CD4-positive, alpha-beta memory T cell (primary cell): ENCODE measurements around the gene RASA3. TPM values are rescaled to one million over a fixed set of nuclear protein-coding genes. Genes with fewer than 3 reads are reported as not detected.
A peak's percentile ranks its signal among the peaks of the same experiment; 100 is the strongest.
"Not testable (repeated sequence)": the region's sequence is repeated elsewhere in the genome, so short reads cannot be mapped to it uniquely, and the experiment has no call there.

ENCODE experiments used
- CTCF ChIA-PET: fragments of 350-600 bp; sonication (Branson Sonifier 250); formaldehyde crosslinking; loops from one replicate; lab custom pipeline; 2021; ENCODE audit warnings: inconsistent platforms; ENCODE audit not compliant: partially characterized antibody; lab: Charles Lee
- POLR2A ChIA-PET: fragments of 350-600 bp; sonication (Branson Sonifier 250); formaldehyde crosslinking; loops from one replicate; lab custom pipeline; 2021; ENCODE audit not compliant: partially characterized antibody; lab: Charles Lee
- DNase-seq, 5 donors: peaks; one replicate each; pipeline versions ENCODE4 v3.0.0 to v3.0.0-alpha.2; 2020 to 2022; ENCODE audit warnings: mixed read lengths in 1 of 5
- H3K27ac ChIP-seq: one replicate; pipeline ENCODE4 v1.7.0; 2013; ENCODE audit warnings: low read depth, low read length
- H3K27me3 ChIP-seq: 2 replicates; pipeline ENCODE4 v1.7.0; 2013; ENCODE audit warnings: mild to moderate bottlenecking, low read length, moderate library complexity; ENCODE audit not compliant: insufficient read depth
- H3K36me3 ChIP-seq: 2 replicates; pipeline ENCODE4 v1.7.0; 2013; ENCODE audit warnings: mild to moderate bottlenecking, low read length, moderate library complexity; ENCODE audit not compliant: insufficient read depth
- H3K4me1 ChIP-seq: 2 replicates; pipeline ENCODE4 v1.7.0; 2013; ENCODE audit warnings: mild to moderate bottlenecking, low read length, moderate library complexity; ENCODE audit not compliant: insufficient read depth
- H3K4me3 ChIP-seq, 2 donors: one replicate each; pipeline ENCODE4 v1.7.0; 2013; ENCODE audit warnings: low read length in 2 of 2, mild to moderate bottlenecking in 1 of 2
- H3K9me3 ChIP-seq, 2 donors: one replicate each; pipeline ENCODE4 v1.7.0; 2013; ENCODE audit warnings: low read length in 2 of 2, control low read depth in 1 of 2; ENCODE audit not compliant: control insufficient read depth in 1 of 2
- H3K27ac Mint-ChIP-seq, 7 donors: one replicate each; pipeline ENCODE4 v1.8.0; 2020 to 2021; ENCODE audit warnings: mixed read lengths in 7 of 7, mild to moderate bottlenecking in 6 of 7, inconsistent platforms in 3 of 7, moderate library complexity in 3 of 7
- H3K27me3 Mint-ChIP-seq, 2 donors: one replicate each; pipeline ENCODE4 v1.8.0; 2020 to 2021; ENCODE audit warnings: mixed read lengths in 2 of 2
- H3K36me3 Mint-ChIP-seq, 2 donors: one replicate each; pipeline ENCODE4 v1.8.0; 2020 to 2021; ENCODE audit warnings: mixed read lengths in 2 of 2, inconsistent platforms in 1 of 2, mild to moderate bottlenecking in 1 of 2
- H3K4me1 Mint-ChIP-seq, 4 donors: one replicate each; pipeline ENCODE4 v1.8.0; 2020 to 2021; ENCODE audit warnings: mixed read lengths in 4 of 4, mild to moderate bottlenecking in 1 of 4
- H3K4me3 Mint-ChIP-seq, 8 donors: one replicate each; pipeline ENCODE4 v1.8.0; 2020 to 2021; ENCODE audit warnings: mixed read lengths in 8 of 8, mild to moderate bottlenecking in 7 of 8, moderate library complexity in 6 of 8, inconsistent platforms in 3 of 8
- H3K9me3 Mint-ChIP-seq, 8 donors: one replicate each; pipeline ENCODE4 v1.8.0; 2020 to 2021; ENCODE audit warnings: mixed read lengths in 8 of 8, mild to moderate bottlenecking in 5 of 8, inconsistent platforms in 3 of 8, moderate library complexity in 1 of 8
- intact Hi-C: fragments of 100-400 bp; cut with micrococcal nuclease; formaldehyde crosslinking; loops from one replicate; pipeline ENCODE4 v1.15.1; 2023
- polyA plus RNA-seq, 2 donors: library from polyadenylated mRNA; unstranded; fragments of 300-500 nt; fragmentation: Illumina TruSeq; gene quantifications; one replicate each; pipeline ENCODE4 v1.2.3, GENCODE V29; 2021
- total RNA-seq, 2 experiments: library from RNA; stranded (reverse); gene quantifications; one replicate each; pipeline ENCODE4 v1.2.3, GENCODE V29; 2021

RASA3 gene
- total and polyA plus RNA-seq, 4 experiments from 2014 or later = 65.5 to 174 (median 156) TPM

GRCh38 chr13:114133126-114133525 is 703 bp upstream of the RASA3 start:
- H3K4me1 ChIP-seq = peaks cover 39% of the 10 kb centered on the region
- H3K9me3 ChIP-seq, CTCF ChIA-PET, H3K4me3 Mint-ChIP-seq, H3K27ac ChIP-seq, H3K27me3 Mint-ChIP-seq, H3K27ac Mint-ChIP-seq, H3K9me3 Mint-ChIP-seq, H3K27me3 ChIP-seq, H3K4me3 ChIP-seq, H3K36me3 ChIP-seq, DNase-seq: not testable (repeated sequence)
- Mint-ChIP-seq H3K4me1 (peaks cover 33 to 68% (median 56%) of the 10 kb centered on the region in 4 donors), H3K36me3 (peaks cover 15 to 26% of the 10 kb centered on the region in 2 donors)
- POLR2A ChIA-PET = interaction anchor here (1.0 to 9.5 kb wide), 7 partner anchors 7 to 29 kb away, joined by 3 to 170 read pairs (median 87); no protein-coding TSS in a partner anchor
- intact Hi-C loops = loop anchor here (5.0 kb wide), 1 partner anchor 316 kb away; no protein-coding TSS in a partner anchor

DNA sequence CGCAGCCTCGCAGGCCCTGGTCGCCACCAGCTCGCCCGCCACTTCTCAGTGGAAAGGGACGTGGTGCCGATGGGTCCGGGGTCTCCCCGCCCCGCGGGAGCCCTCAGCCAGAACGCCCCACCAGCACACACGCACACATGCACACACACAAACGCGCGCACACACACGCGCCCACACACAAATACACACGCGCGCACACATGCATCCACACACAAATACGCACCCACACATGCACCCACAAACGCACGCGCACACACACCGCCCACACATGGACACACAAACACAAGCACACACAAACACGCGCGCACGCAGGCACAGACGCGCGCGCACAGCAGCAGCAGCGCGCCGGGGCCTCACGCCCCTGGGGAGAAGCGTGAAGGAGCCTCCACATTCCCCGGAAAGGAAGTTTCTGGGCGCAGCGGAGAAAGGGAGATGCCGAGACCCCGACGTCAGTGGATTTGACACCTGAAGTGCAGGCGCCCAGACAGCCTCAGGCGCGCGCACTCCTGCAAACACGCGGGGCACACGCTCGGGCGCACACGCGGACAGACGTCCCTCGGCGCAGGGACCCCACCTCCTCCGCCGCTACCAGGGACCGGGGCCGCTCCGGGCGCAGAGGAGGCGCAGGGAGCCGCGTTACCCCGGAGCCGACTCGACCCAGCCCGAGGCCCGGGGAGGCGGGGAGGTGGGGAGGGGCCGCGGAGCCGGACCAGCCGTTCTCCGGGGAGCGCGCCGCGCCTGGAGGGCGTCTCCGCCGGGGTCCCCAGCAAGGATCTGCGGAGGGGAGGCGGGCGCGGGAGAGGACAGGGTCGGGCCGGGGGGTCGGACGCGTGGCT is 622 bp downstream of the RASA3 start:
- Histone ChIP-seq H3K9me3 (no peaks in the 10 kb centered on the region), H3K4me1 (peaks cover 52% of the 10 kb centered on the region), H3K27ac (peak overlapping the region; percentile 74), H3K4me3 (peak overlapping the region; percentile 92 to 93), H3K27me3 (no peaks in the 10 kb centered on the region), H3K36me3 (peaks cover 4% of the 10 kb centered on the region)
- Mint-ChIP-seq H3K4me3 (peak overlapping the region; percentile 67 to 100 (median 100)), H3K36me3 (peaks cover 27 to 37% of the 10 kb centered on the region in 2 donors), H3K27ac (peak overlapping the region; percentile 87 to 100 (median 98)), H3K27me3 (no peaks in the 10 kb centered on the region), H3K4me1 (peaks cover 39 to 74% (median 63%) of the 10 kb centered on the region in 4 donors), H3K9me3 (peaks cover 0 to 4% (median 0%) of the 10 kb centered on the region in 8 donors)
- ChIA-PET POLR2A (interaction anchor here (0.6 to 9.5 kb wide), 27 partner anchors 9 to 116 kb away, joined by 3 to 170 read pairs (median 7); no protein-coding TSS in a partner anchor), CTCF (interaction anchor here (0.8 to 1.7 kb wide), 9 partner anchors 13 to 105 kb away, joined by 3 to 11 read pairs (median 3); no protein-coding TSS in a partner anchor)
- intact Hi-C loops = loop anchor here (1.0 to 5.0 kb wide), 2 partner anchors 94 to 314 kb away; no protein-coding TSS in a partner anchor
- peak in 4 of 5 donors; percentile 39 to 68 (median 52) for DNase-seq

- peak; percentile 79 to 84 (median 81) for DNase-seq
- Mint-ChIP-seq H3K9me3 (peaks cover 0 to 4% (median 0%) of the 10 kb centered on the region in 8 donors), H3K27ac (peak overlapping the region; percentile 87 to 100 (median 98)), H3K4me1 (peaks cover 42 to 77% (median 67%) of the 10 kb centered on the region in 4 donors), H3K36me3 (peaks cover 35 to 45% of the 10 kb centered on the region in 2 donors), H3K27me3 (no peaks in the 10 kb centered on the region), H3K4me3 (peak overlapping the region; percentile 67 to 100 (median 100))
- intact Hi-C loops = loop anchor here (1.0 to 5.0 kb wide), 2 partner anchors 95 to 314 kb away; no protein-coding TSS in a partner anchor
- H3K27me3 ChIP-seq = no peaks in the 10 kb centered on the region
- ChIA-PET POLR2A (interaction anchor here (0.6 to 9.5 kb wide), 27 partner anchors 9 to 115 kb away, joined by 3 to 170 read pairs (median 7); no protein-coding TSS in a partner anchor), CTCF (interaction anchor here (0.8 to 2.3 kb wide), 11 partner anchors 9 to 106 kb away, joined by 3 to 11 read pairs (median 3); no protein-coding TSS in a partner anchor)
- peaks cover 60% of the 10 kb centered on the region for H3K4me1 ChIP-seq
- no peaks in the 10 kb centered on the region for H3K9me3 ChIP-seq
- H3K36me3 ChIP-seq = peaks cover 4% of the 10 kb centered on the region
- peak overlapping the region; percentile 92 to 93 for H3K4me3 ChIP-seq
- H3K27ac ChIP-seq = peak overlapping the region; percentile 74
These were observed 1.4 kb downstream of the RASA3 start for GRCh38 chr13:114130837-114131582.

- Mint-ChIP-seq H3K4me1 (peaks cover 41 to 75% (median 65%) of the 10 kb centered on the region in 4 donors), H3K27me3 (no peaks in the 10 kb centered on the region), H3K4me3 (peak overlapping the region; percentile 67 to 100 (median 100)), H3K36me3 (peaks cover 36 to 45% of the 10 kb centered on the region in 2 donors), H3K27ac (peak overlapping the region; percentile 87 to 100 (median 98)), H3K9me3 (peaks cover 0 to 4% (median 0%) of the 10 kb centered on the region in 8 donors)
- Histone ChIP-seq H3K4me1 (peaks cover 65% of the 10 kb centered on the region), H3K4me3 (peak overlapping the region; percentile 92 to 93), H3K27me3 (no peaks in the 10 kb centered on the region), H3K27ac (peak overlapping the region; percentile 74), H3K9me3 (no peaks in the 10 kb centered on the region), H3K36me3 (peaks cover 4% of the 10 kb centered on the region)
- ChIA-PET POLR2A (interaction anchor here (1.0 to 9.5 kb wide), 20 partner anchors 9 to 100 kb away, joined by 3 to 170 read pairs (median 8); no protein-coding TSS in a partner anchor), CTCF (interaction anchor here (1.0 to 2.3 kb wide), 7 partner anchors 10 to 92 kb away, joined by 3 to 11 read pairs (median 4); no protein-coding TSS in a partner anchor)
- DNase-seq = no peak
- intact Hi-C loops = loop anchor here (5.0 kb wide), 1 partner anchor 313 kb away; no protein-coding TSS in a partner anchor
These were observed 2.1 kb downstream of the RASA3 start for GRCh38 chr13:114130131-114130836.

- peak overlapping the region; percentile 74 for H3K27ac ChIP-seq
- DNase-seq = peak in 1 of 5 donors; percentile 73
- CTCF ChIA-PET = interaction anchor here (1.0 to 5.3 kb wide), 7 partner anchors 11 to 96 kb away, joined by 3 to 32 read pairs (median 8); no protein-coding TSS in a partner anchor
- Mint-ChIP-seq H3K27me3 (no peaks in the 10 kb centered on the region), H3K9me3 (peaks cover 0 to 4% (median 0%) of the 10 kb centered on the region in 8 donors), H3K27ac (peak overlapping the region; percentile 87 to 100 (median 95)), H3K4me3 (peak overlapping the region; percentile 67 to 100 (median 100)), H3K36me3 (peaks cover 42 to 51% of the 10 kb centered on the region in 2 donors), H3K4me1 (peaks cover 44 to 75% (median 65%) of the 10 kb centered on the region in 4 donors)
- intact Hi-C loops = loop anchor here (1.0 to 5.0 kb wide), 6 partner anchors 13 to 312 kb away; no protein-coding TSS in a partner anchor
- no peaks in the 10 kb centered on the region for H3K27me3 ChIP-seq
- H3K4me1 ChIP-seq = peaks cover 65% of the 10 kb centered on the region
- peak overlapping the region; percentile 92 to 93 for H3K4me3 ChIP-seq
- POLR2A ChIA-PET = interaction anchor here (0.6 to 9.5 kb wide), 12 partner anchors 11 to 96 kb away, joined by 3 to 170 read pairs (median 21); partner anchors contain the start of gene CFAP97D2
- H3K36me3 ChIP-seq = peaks cover 7% of the 10 kb centered on the region
- no peaks in the 10 kb centered on the region for H3K9me3 ChIP-seq
These were observed 2.8 kb downstream of the RASA3 start for GRCh38 chr13:114129649-114130062.
